SKM-1 treated with dmso at 0.1 percent for 144 hours (cell line): ENCODE data around the gene PHF14.

Experiments
- DNase-seq: peaks from one replicate; lab custom pipeline; 2025; ENCODE audit not compliant: unreplicated experiment; lab: John Stamatoyannopoulos, UW

The PHF14 gene

GRCh38 chr7:11171569-11172192, 198.0 kb downstream of the PHF14 start:
- DNase-seq, result no peak

GRCh38 chr7:11172835-11173234, 199.2 kb downstream of the PHF14 start:
- no peak for DNase-seq

GRCh38 chr7:11175371-11175770, 201.7 kb downstream of the PHF14 start:
- no peak for DNase-seq

- no peak for DNase-seq
Measured at GRCh38 chr7:11175887-11176286, 202.2 kb downstream of the PHF14 start.

- no peak for DNase-seq
Measured at GRCh38 chr7:11176985-11177555, 203.4 kb downstream of the PHF14 start.

GRCh38 chr7:11177793-11178192, 204.1 kb downstream of the PHF14 start:
- DNase-seq, result no peak

- DNase-seq, result no peak
Measured at GRCh38 chr7:11181590-11181989, 207.9 kb downstream of the PHF14 start.

GRCh38 chr7:11182736-11183135, 209.1 kb downstream of the PHF14 start:
- no peak for DNase-seq

- no peak for DNase-seq
Measured at GRCh38 chr7:11185179-11185815, 211.6 kb downstream of the PHF14 start.

- DNase-seq, result no peak
Measured at GRCh38 chr7:11188529-11189310, 215.0 kb downstream of the PHF14 start.

- no peak for DNase-seq
Measured at GRCh38 chr7:11191081-11191480, 217.4 kb downstream of the PHF14 start.

- DNase-seq, result no peak
Measured at GRCh38 chr7:11191574-11192220, 218.0 kb downstream of the PHF14 start.

GRCh38 chr7:11192506-11192905, 218.8 kb downstream of the PHF14 start:
- no peak for DNase-seq

- no peak for DNase-seq
Measured at GRCh38 chr7:11193131-11193867, 219.6 kb downstream of the PHF14 start.

GRCh38 chr7:11193888-11194287, 220.2 kb downstream of the PHF14 start:
- DNase-seq, result no peak

- DNase-seq, result no peak
Measured at GRCh38 chr7:11194492-11194891, 220.8 kb downstream of the PHF14 start.

- no peak for DNase-seq
Measured at GRCh38 chr7:11195502-11195901, 221.8 kb downstream of the PHF14 start.

- DNase-seq, result no peak
Measured at GRCh38 chr7:11196143-11196542, 222.5 kb downstream of the PHF14 start.

GRCh38 chr7:11203224-11203623, 229.6 kb downstream of the PHF14 start:
- DNase-seq, result no peak

GRCh38 chr7:11203683-11204082, 230.0 kb downstream of the PHF14 start:
- DNase-seq, result no peak
